Activated T-cell treated with anti-CD3 and anti-CD28 coated beads for 24 hours (primary cell): ENCODE measurements around the gene DNAJC15.
"Not testable (repeated sequence)": the region's sequence is repeated elsewhere in the genome, so short reads cannot be mapped to it uniquely, and the experiment has no call there.

ENCODE experiments used
- DNase-seq: peaks from one replicate; pipeline ENCODE4 v3.0.0-alpha.2; 2020; ENCODE audit warnings: low read depth

The DNAJC15 gene

GRCh38 chr13:43005460-43006236 is 17.7 kb upstream of the DNAJC15 start:
- no peak for DNase-seq

- DNase-seq = no peak
Observed at GRCh38 chr13:43006893-43007631, 16.3 kb upstream of the DNAJC15 start.

- DNase-seq = no peak
Observed at GRCh38 chr13:43008596-43008995, 14.8 kb upstream of the DNAJC15 start.

- DNase-seq = no peak
Observed at GRCh38 chr13:43009506-43009905, 13.9 kb upstream of the DNAJC15 start.

GRCh38 chr13:43014162-43014561 is 9.2 kb upstream of the DNAJC15 start:
- no peak for DNase-seq

GRCh38 chr13:43016226-43016625 is 7.2 kb upstream of the DNAJC15 start:
- DNase-seq = no peak

- DNase-seq = no peak
Observed at GRCh38 chr13:43019811-43020210, 3.6 kb upstream of the DNAJC15 start.

GRCh38 chr13:43020794-43021193 is 2.6 kb upstream of the DNAJC15 start:
- DNase-seq = no peak

- DNase-seq = no peak
Observed at GRCh38 chr13:43021926-43022670, 1.3 kb upstream of the DNAJC15 start.

- DNase-seq = no peak
Observed at GRCh38 chr13:43022934-43023288, 475 bp upstream of the DNAJC15 start.

GRCh38 chr13:43026262-43026661 is 2.9 kb downstream of the DNAJC15 start:
- no peak for DNase-seq

GRCh38 chr13:43030548-43030947 is 7.2 kb downstream of the DNAJC15 start:
- DNase-seq = no peak

GRCh38 chr13:43031881-43032280 is 8.5 kb downstream of the DNAJC15 start:
- no peak for DNase-seq

- no peak for DNase-seq
Observed at GRCh38 chr13:43033038-43033437, 9.7 kb downstream of the DNAJC15 start.

- no peak for DNase-seq
Observed at GRCh38 chr13:43036351-43037250, 13.2 kb downstream of the DNAJC15 start.

- DNase-seq = no peak
Observed at GRCh38 chr13:43039966-43040365, 16.6 kb downstream of the DNAJC15 start.

- DNase-seq = not testable (repeated sequence)
Observed at GRCh38 chr13:43040581-43041368, 17.4 kb downstream of the DNAJC15 start.

- DNase-seq = no peak
Observed at GRCh38 chr13:43041369-43041921, 18.1 kb downstream of the DNAJC15 start.

GRCh38 chr13:43042410-43042921 is 19.1 kb downstream of the DNAJC15 start:
- no peak for DNase-seq

- DNase-seq = no peak
Observed at GRCh38 chr13:43044720-43045301, 21.4 kb downstream of the DNAJC15 start.
